Activated CD8-positive, alpha-beta memory T cell treated with anti-CD3 and anti-CD28 coated beads, Interleukin-2, amount 50 U/mL, for 48 hours (primary cell): ENCODE measurements around the gene TRIP10.
A peak's percentile ranks its signal among the peaks of the same experiment; 100 is the strongest.
"Not testable (repeated sequence)": the region's sequence is repeated elsewhere in the genome, so short reads cannot be mapped to it uniquely, and the experiment has no call there.

Experiments used
- DNase-seq: peaks from one replicate; pipeline ENCODE4 v3.0.0-alpha.2; 2020

The TRIP10 gene

GRCh38 chr19:6744381-6745301, 5.2 kb downstream of the TRIP10 start:
- no peak for DNase-seq

GRCh38 chr19:6745965-6746364, 6.5 kb downstream of the TRIP10 start:
- no peak for DNase-seq

- not testable (repeated sequence) for DNase-seq
Observed at GRCh38 chr19:6748543-6748942, 9.1 kb downstream of the TRIP10 start.

- no peak for DNase-seq
Observed at GRCh38 chr19:6750062-6750461, 10.6 kb downstream of the TRIP10 start.

GRCh38 chr19:6751189-6751588, 11.7 kb downstream of the TRIP10 start:
- DNase-seq, result no peak

- DNase-seq, result no peak
Observed at GRCh38 chr19:6752256-6753177, 13.0 kb downstream of the TRIP10 start.

GRCh38 chr19:6753178-6754031, 13.9 kb downstream of the TRIP10 start:
- peak; percentile 92 for DNase-seq

GRCh38 chr19:6754136-6754535, 14.7 kb downstream of the TRIP10 start:
- DNase-seq, result no peak

GRCh38 chr19:6754653-6755463, 15.4 kb downstream of the TRIP10 start:
- DNase-seq, result no peak

- DNase-seq, result no peak
Observed at GRCh38 chr19:6760606-6761005, 21.1 kb downstream of the TRIP10 start.

GRCh38 chr19:6761053-6761676, 21.7 kb downstream of the TRIP10 start:
- DNase-seq, result no peak

GRCh38 chr19:6762253-6762797, 22.8 kb downstream of the TRIP10 start:
- DNase-seq, result not testable (repeated sequence)

- DNase-seq, result no peak
Observed at GRCh38 chr19:6765738-6766356, 26.4 kb downstream of the TRIP10 start.

- no peak for DNase-seq
Observed at GRCh38 chr19:6766357-6767080, 27.0 kb downstream of the TRIP10 start.

GRCh38 chr19:6767081-6767356, 27.5 kb downstream of the TRIP10 start:
- DNase-seq, result no peak

- peak; percentile 93 for DNase-seq
Observed at GRCh38 chr19:6767357-6768235, 28.1 kb downstream of the TRIP10 start, which contains the start of gene SH2D3A. Gene SH2D3A, minus strand, starts transcription at chr19:6767435. Its CDS starts 3,687 bp downstream, at chr19:6763748.

- DNase-seq, result no peak
Observed at GRCh38 chr19:6768236-6768785, 28.8 kb downstream of the TRIP10 start.

- no peak for DNase-seq
Observed at GRCh38 chr19:6769006-6769619, 29.6 kb downstream of the TRIP10 start.
